GM19043 (cell line): Measurements from ENCODE around the gene GIMAP8.
"Not testable (repeated sequence)": the region's sequence is repeated elsewhere in the genome, so short reads cannot be mapped to it uniquely, and the experiment has no call there.

ENCODE experiments used
- ATAC-seq: cut with Tn5 transposase; IDR thresholded peaks from one replicate; pipeline ENCODE4 v1.9.1; 2021; ENCODE audit warnings: low read depth; ENCODE audit not compliant: unreplicated experiment

The GIMAP8 gene

DNA sequence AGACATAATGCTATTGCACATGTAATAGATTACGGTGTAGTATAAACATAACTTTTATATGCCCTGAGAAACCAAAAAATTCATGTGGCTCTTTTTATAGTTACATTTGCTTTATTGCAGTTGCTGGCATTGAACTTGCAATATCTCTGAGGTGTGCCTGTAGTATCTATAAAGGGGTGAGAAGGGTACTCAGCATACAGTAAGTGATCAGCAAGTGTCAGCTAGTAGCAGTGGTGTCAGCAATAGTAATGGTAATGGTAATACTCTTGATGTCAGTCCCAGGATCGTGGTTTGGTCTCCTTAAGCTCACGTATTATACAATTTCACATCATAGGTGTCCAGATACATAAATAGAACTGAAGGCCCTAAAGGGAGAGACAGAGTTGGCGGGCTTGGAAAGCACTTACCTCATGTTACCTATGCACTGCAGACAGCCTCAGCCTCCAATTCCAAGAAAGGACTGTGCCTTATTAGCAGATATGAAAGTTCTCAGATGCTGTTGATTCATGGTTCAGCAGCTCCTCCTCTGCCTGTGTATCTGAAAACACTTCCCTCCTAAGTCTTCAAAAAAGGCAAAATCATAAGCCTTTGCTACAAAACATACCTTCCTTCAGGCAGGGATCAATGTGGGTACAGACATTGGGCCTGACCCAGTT is 57.6 kb downstream of the GIMAP8 start:
- ATAC-seq, result no peak

DNA sequence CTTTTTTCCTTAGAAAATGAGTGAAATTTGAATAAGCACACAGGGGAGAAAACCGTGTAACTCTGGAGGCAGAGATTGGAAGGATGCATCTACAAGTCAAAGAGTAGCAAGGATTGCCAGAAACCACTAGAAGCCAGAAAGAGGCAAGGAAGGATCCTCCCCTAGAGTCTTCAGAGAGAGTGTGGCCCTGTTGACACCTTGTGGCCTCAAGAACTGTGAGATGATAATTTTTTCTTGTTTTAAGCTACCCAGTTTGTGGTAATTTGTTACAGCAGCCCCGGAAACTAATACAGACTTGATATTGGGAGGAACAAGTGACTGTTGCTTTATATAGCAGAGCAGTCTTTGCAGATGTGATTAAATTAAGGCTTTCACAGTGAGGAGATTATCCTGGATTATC is 60.6 kb downstream of the GIMAP8 start:
- ATAC-seq, result no peak

DNA sequence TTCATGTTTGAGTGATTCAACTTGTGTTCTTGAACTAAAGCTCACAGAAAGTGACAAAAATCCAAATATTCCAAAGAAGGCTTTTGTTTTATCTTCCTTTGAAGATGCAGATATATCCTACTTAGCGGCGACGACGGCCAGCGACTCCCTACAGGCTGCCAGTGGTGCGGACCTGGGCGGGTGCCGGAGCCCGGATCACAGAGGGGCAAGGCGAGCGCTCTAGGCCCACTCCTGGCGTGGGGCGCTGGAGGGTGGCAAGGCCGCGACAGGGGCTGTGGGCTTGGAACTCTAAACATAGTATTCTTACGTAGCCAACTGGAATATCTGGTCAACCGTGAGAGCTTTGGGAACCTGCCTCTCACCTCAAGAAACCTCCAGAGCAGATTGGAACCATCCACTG is 63.3 kb downstream of the GIMAP8 start:
- ATAC-seq, result no peak

DNA sequence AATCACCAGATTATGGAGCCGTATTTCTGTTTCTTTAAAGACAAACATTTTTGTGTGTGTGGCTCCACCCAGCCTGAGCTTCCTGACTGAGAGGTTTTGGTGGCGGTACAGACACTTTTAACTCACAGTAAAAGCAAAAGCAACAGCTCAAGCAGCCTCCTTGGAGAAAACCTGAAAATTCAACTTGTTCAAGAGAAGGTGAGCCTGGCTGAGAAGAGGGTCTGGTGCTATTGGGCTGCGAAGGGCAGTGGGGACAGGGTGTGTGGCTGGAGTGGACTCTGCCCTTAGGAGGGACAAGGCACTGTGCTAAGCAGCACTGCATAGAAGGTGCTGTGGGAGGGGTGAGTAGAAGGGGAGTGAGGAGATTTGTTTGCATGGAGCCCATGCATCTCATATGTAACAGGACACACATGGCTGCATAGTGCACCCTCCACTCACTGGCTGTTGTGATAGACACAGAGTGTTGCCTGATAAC is 64.4 kb downstream of the GIMAP8 start, which contains the start of gene GIMAP7:
TSS of gene GIMAP7 (plus strand) at position 125 of the 475 bp plus-strand sequence. CDS start 5,103 bp downstream, outside the sequence.
- peak; percentile 60 for ATAC-seq

DNA sequence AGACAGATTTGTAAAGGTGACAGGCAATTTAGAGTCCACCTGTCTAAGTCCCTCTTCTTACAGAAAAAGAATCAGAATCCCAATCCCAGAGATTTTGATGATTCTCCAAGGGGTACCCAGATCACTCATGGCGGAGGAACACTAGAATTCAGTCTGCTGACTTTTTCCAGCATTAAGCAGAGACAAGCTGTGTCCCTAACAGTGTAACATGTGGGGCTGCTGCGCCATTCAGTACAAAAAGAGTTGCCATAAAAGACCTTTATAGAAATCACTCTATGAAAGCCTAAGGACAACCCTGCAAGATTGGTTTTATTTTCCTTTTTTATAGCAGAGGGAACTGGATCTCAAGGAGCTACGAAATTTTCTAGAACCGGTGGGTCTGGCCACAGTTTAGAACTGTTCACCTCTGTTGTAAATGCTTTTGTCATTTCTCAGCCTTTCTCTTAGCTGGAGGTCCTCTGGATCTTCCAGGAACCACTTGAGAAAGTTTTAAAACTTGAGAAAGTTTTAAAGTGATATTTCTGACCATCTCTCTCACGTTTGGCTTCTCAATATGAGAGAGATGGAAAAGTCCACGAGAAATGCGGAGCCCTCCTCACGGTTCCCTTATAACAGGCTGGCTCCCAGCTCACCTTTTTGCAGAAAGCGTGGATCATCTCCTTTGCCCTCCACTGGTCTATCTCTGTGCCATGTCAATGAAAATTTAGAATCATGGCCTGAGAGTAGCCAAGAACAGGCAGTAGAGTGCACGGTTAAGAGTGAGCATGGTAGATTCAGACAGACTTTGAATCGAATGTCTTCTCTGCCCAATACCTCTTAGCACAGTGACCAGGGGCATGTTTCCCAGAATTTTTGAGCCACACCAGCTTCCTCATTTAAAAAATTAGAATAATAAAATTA is 65.1 kb downstream of the GIMAP8 start:
- peak; percentile 11 for ATAC-seq

DNA sequence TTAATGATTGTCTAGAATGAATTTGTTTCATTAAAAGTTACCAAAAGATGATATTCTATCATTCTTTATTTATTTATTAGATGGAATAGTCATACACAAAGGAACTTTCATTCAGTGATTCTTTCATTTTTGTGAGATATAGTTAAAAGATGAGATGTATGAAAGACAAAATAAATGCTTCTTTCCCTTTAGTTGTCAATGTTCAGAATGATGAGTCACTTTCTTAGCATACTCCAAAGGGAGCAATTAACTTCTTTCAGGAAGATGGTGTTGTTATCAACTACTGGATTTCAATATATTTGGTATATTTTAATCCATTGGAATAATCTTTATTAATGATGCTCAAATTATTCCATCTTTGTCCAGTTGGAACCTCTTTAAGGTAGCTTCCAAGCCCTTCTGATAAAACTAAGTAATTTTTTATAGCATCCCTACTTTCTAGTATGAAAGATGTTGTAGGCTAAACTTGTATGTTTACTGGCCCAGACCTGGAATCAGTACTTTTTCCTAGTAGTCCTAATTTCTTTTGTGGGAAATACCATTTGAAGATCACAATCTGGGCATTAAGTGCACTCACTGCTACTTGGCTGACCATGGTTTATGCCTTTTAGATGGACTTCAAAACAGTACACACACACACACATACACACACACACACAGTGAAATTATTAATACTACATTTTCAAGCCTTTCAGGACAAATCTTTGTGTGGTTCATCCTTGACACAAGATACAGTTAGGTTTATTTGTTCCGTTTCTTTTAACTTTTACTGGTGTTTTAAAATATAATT is 66.7 kb downstream of the GIMAP8 start:
- ATAC-seq, result no peak

DNA sequence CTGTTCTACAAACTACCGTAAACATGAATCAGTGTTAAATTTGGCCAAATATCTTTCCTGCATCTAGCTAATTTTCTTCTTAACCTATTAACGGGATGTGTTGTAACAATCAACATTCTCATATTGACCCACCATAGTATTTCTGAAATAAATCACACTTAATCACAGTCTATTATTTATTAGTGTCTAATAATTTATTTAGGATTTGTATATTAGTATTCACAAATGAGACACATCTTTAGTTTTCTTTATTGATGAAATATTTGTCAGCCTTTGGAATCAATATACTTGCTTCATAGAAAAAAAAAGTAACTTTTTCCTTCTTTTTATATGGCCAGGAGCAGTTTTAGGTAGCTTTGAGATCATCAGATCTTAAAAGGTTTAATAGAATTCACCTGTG is 68.9 kb downstream of the GIMAP8 start:
- ATAC-seq, result no peak

DNA sequence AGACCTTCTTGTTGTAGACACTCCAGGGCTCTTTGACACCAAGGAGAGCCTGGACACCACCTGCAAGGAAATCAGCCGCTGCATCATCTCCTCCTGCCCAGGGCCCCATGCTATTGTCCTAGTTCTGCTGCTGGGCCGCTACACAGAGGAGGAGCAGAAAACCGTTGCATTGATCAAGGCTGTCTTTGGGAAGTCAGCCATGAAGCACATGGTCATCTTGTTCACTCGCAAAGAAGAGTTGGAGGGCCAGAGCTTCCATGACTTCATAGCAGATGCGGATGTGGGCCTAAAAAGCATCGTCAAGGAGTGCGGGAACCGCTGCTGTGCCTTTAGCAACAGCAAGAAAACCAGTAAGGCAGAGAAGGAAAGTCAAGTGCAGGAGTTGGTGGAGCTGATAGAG is 69.7 kb downstream of the GIMAP8 start:
- no peak for ATAC-seq

DNA sequence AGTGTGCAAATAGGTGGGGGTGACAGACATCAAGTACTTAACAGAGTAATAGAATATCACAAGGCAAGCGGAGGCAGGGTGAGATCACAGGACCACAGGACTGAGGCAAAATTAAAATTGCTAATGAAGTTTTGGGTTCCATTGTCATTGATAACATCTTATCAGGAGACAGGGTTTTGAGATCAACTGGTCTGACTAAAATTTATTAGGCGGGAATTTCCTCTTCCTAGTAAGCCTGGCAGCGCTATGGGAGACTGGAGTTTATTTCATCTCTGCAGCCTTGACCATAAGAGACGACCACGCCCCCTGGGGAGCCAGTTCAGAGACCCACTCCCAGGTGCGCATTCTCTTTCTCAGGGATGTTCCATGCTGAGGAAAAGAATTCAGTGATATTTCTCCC is 72.5 kb downstream of the GIMAP8 start:
- ATAC-seq, result not testable (repeated sequence)

DNA sequence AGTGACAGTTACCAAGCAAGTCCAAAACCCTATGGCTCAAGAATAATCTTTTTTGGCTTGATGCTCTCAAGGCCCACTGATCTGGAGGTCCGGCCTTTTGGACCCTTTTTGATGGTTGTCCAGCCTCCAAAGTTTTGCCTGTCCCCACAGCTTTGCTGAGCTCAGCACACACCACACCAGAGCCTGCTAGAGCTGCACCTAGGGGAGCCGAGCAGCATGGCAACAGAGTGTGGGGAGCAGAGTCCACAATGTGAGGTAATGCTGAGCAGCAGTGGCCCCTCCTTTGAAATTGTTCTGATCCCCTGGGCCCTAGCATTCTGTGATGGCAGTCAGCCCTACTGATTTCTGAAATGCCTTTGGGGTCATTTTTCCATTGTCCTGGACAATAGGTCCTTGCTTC is 73.6 kb downstream of the GIMAP8 start:
- no peak for ATAC-seq
